HepG2 (cell line): ENCODE results near the gene IQCH. TPM values are rescaled to one million over a fixed set of nuclear protein-coding genes. Genes with fewer than 3 reads are reported as not detected.

Experiments
- ATAC-seq: fragments of 200-7000 bp; cut with Tn5 transposase; 3 replicates; pipeline ENCODE4 v1.9.1; 2020; ENCODE audit warnings: mild to moderate bottlenecking, moderate library complexity
- BruUV-seq: library from RNA; stranded (reverse); fragments of 400-500 nt; replicated peaks from 2 replicates; lab custom pipeline; 2021; lab: Mats Ljungman, UMichigan
- CTCF ChIA-PET: fragments of 300-600 bp; formaldehyde crosslinking; extraction: SDS; loops from one replicate; lab custom pipeline; 2021; ENCODE audit warnings: low total read pairs, inconsistent platforms, low intra/inter-chr PET ratio; lab: Yijun Ruan, JAX
- POLR2A ChIA-PET: fragments of 350-600 bp; sonication (Branson Sonifier 250); formaldehyde crosslinking; loops from one replicate; lab custom pipeline; 2020; ENCODE audit warnings: antibody characterized with exemption, inconsistent platforms; lab: Yijun Ruan, JAX
- DNase-seq: peaks from one replicate; pipeline ENCODE4 v3.0.0-alpha.2; 2015; ENCODE audit warnings: low spot score
- FAIRE-seq: peaks from 3 replicates; lab custom pipeline; 2011; peaks lifted over from hg19 to GRCh38; lab: Jason Lieb, UNC
- H2AFZ ChIP-seq: one replicate; pipeline ENCODE4 v1.6.1; 2011; ENCODE audit warnings: low read length, inconsistent platforms
- H3K27ac ChIP-seq: fragments of 300-600 bp; 3 replicates; pipeline ENCODE4 v1.8.0; 2011; ENCODE audit warnings: mixed run types, mild to moderate bottlenecking, mixed read lengths, low read length, inconsistent platforms; ENCODE audit not compliant: insufficient read depth; ENCODE audit errors: extremely low read length
- H3K27me3 ChIP-seq, 2 experiments: fragments of 200-600 bp in 1 of 2; 2 replicates in 1 of 2; 3 replicates in 1 of 2; pipeline versions ENCODE4 v1.6.0 to v1.8.0; 2011; ENCODE audit warnings: low read length in 2 of 2, mild to moderate bottlenecking in 2 of 2, moderate library complexity in 2 of 2, inconsistent platforms in 1 of 2; ENCODE audit not compliant: insufficient read depth in 2 of 2, control insufficient read depth in 1 of 2
- H3K36me3 ChIP-seq, 2 experiments: fragments of 200-600 bp in 1 of 2; replicated peaks in 1 of 2; 2 replicates in 1 of 2; 3 replicates in 1 of 2; pipeline versions ENCODE4 v1.5.1 to v1.8.0; 2011; ENCODE audit warnings: low read length in 2 of 2, inconsistent platforms in 1 of 2; ENCODE audit not compliant: insufficient read depth in 2 of 2, control insufficient read depth in 1 of 2
- H3K4me1 ChIP-seq: 2 replicates; pipeline ENCODE4 v1.5.1; 2012; ENCODE audit warnings: low read length, inconsistent platforms; ENCODE audit not compliant: insufficient read depth
- H3K4me2 ChIP-seq: 2 replicates; pipeline ENCODE4 v1.6.0; 2011; ENCODE audit warnings: low read depth, low read length, inconsistent platforms
- H3K4me3 ChIP-seq, 3 experiments: fragments of 200-600 bp in 1 of 3; sonication (generic), shearing (Covaris generic) in 1 of 3; replicated peaks in 1 of 3; 2 replicates each; pipeline ENCODE4 v1.5.1; 2011 to 2016; ENCODE audit warnings: low read length in 3 of 3, inconsistent platforms in 2 of 3, low read depth in 2 of 3, mild to moderate bottlenecking in 2 of 3, control low read depth in 1 of 3, mixed read lengths in 1 of 3; ENCODE audit not compliant: insufficient read depth in 1 of 3
- H3K79me2 ChIP-seq: one replicate; pipeline ENCODE4 v1.6.1; 2011; ENCODE audit warnings: low read length, inconsistent platforms; ENCODE audit not compliant: insufficient read depth
- H3K9ac ChIP-seq: 2 replicates; pipeline ENCODE4 v1.6.0; 2011; ENCODE audit warnings: mild to moderate bottlenecking, low read depth, low read length, inconsistent platforms; ENCODE audit not compliant: insufficient read depth
- H3K9me3 ChIP-seq: 2 replicates; pipeline ENCODE4 v1.5.1; 2012; ENCODE audit warnings: mild to moderate bottlenecking, low read length
- H4K20me1 ChIP-seq: 2 replicates; pipeline ENCODE4 v1.6.0; 2011; ENCODE audit warnings: inconsistent platforms, mild to moderate bottlenecking, low read length, moderate library complexity; ENCODE audit not compliant: insufficient read depth
- CEBPB ChIP-seq: IDR thresholded peaks from 2 replicates; pipeline ENCODE4 v1.6.1; 2011; ENCODE audit warnings: low read depth, low read length, improper control_type of control experiment, borderline replicate concordance
- KLF13 ChIP-seq: sonication (generic); formaldehyde crosslinking; IDR thresholded peaks from 2 replicates; pipeline ENCODE4 v1.4.0; 2020; ENCODE audit warnings: mild to moderate bottlenecking, missing genetic modification reagents
- KLF15 ChIP-seq: sonication (generic); formaldehyde crosslinking; IDR thresholded peaks from 2 replicates; pipeline ENCODE4 v1.8.1; 2023; ENCODE audit warnings: borderline replicate concordance, mild to moderate bottlenecking, inconsistent platforms, missing genetic modification reagents, mixed read lengths
- MAFK ChIP-seq, 2 experiments: IDR thresholded peaks in 1 of 2; conservative IDR thresholded peaks in 1 of 2; 2 replicates each; pipeline ENCODE4 v1.6.1; 2011; ENCODE audit warnings: improper control_type of control experiment in 2 of 2, low read length in 2 of 2
- MBD4 ChIP-seq: IDR thresholded peaks from 2 replicates; pipeline ENCODE4 v1.6.1; 2012; ENCODE audit warnings: low read length, inconsistent platforms, borderline replicate concordance
- RFX3 ChIP-seq: IDR thresholded peaks from 2 replicates; pipeline ENCODE4 v1.6.1; 2016; ENCODE audit warnings: missing biosample characterization, missing genetic modification reagents
- SAFB2 ChIP-seq: sonication (generic); formaldehyde crosslinking; IDR thresholded peaks from 2 replicates; pipeline ENCODE4 v1.5.1; 2020; ENCODE audit warnings: missing genetic modification reagents, low read depth, mild to moderate bottlenecking, borderline replicate concordance
- SNAPC5 ChIP-seq: sonication (generic); formaldehyde crosslinking; IDR thresholded peaks from 2 replicates; pipeline ENCODE4 v1.8.1; 2023; ENCODE audit warnings: mild to moderate bottlenecking, missing genetic modification reagents, borderline replicate concordance
- SRSF4 ChIP-seq: fragments of 200-400 bp; formaldehyde crosslinking; IDR thresholded peaks from one replicate; pipeline ENCODE4 v1.6.1; 2018; ENCODE audit warnings: mild to moderate bottlenecking, low read depth, low read length, moderate library complexity; ENCODE audit not compliant: poor library complexity, severe bottlenecking
- TEAD3 ChIP-seq: optimal IDR thresholded peaks from 2 replicates; pipeline ENCODE3; 2016; ENCODE audit warnings: borderline replicate concordance
- WIZ ChIP-seq: sonication (generic); formaldehyde crosslinking; IDR thresholded peaks from 2 replicates; pipeline ENCODE4 v1.5.1; 2020; ENCODE audit warnings: mild to moderate bottlenecking, missing genetic modification reagents
- ZBTB4 ChIP-seq: sonication (generic); formaldehyde crosslinking; IDR thresholded peaks from 2 replicates; pipeline ENCODE4 v1.4.0; 2020; ENCODE audit warnings: missing genetic modification reagents, mild to moderate bottlenecking, borderline replicate concordance
- ZMAT5 ChIP-seq: sonication (generic); formaldehyde crosslinking; IDR thresholded peaks from 2 replicates; pipeline ENCODE4 v1.5.0; 2020; ENCODE audit warnings: mild to moderate bottlenecking, low read depth, missing genetic modification reagents, borderline replicate concordance
- ZNF138 ChIP-seq: sonication (generic); formaldehyde crosslinking; IDR thresholded peaks from 2 replicates; pipeline ENCODE4 v1.5.0; 2020; ENCODE audit warnings: mild to moderate bottlenecking, low read depth, missing genetic modification reagents
- ZNF770 ChIP-seq: sonication (generic); formaldehyde crosslinking; IDR thresholded peaks from 2 replicates; pipeline ENCODE4 v1.5.0; 2020; ENCODE audit warnings: mild to moderate bottlenecking, missing genetic modification reagents
- ZNF841 ChIP-seq: sonication (generic); formaldehyde crosslinking; IDR thresholded peaks from 2 replicates; pipeline ENCODE4 v1.8.1; 2023; ENCODE audit warnings: missing genetic modification reagents, borderline replicate concordance
- WGBS: methylation state at CpG from one replicate; pipeline ENCODE4 v1.1.6; 2017; ENCODE audit warnings: low lambda C conversion rate; 5-methylcytosine and 5-hydroxymethylcytosine counted together
- in situ Hi-C: cut with HindIII; loops from 2 replicates; pipeline ENCODE4 v1.10.0; 2017; ENCODE audit warnings: low pct_unique_long_range_greater_than_20kb; ENCODE audit not compliant: extremely low pct_ligation_motif_present
- intact Hi-C: fragments of 100-400 bp; cut with micrococcal nuclease; formaldehyde crosslinking; loops from one replicate; pipeline ENCODE4 v1.10.0; 2022; ENCODE audit not compliant: unreplicated experiment
- polyA plus RNA-seq, 8 experiments: library from polyadenylated mRNA; depleted of rRNA in 3 of 8; stranded (reverse) in 7 of 8; unstranded in 1 of 8; fragments of >200 nt; fragmentation: Illumina TruSeq in 4 of 8; extraction: Trizol in 4 of 8; gene quantifications; 2 replicates each; pipeline versions ENCODE4 v1.2.1 to v1.2.3, GENCODE V29; 2011 to 2016; ENCODE audit warnings: low read depth in 4 of 8, missing spikeins in 1 of 8, mixed read lengths in 1 of 8; ENCODE audit not compliant: insufficient read depth in 1 of 8
- total RNA-seq, 5 experiments: library from RNA; depleted of rRNA; stranded (reverse); fragments of >200 nt; fragmentation: Illumina TruSeq; extraction: Trizol; gene quantifications; 2 replicates each; pipeline ENCODE4 v1.2.3, GENCODE V29; 2016; ENCODE audit warnings: low read depth in 1 of 5
- TF ChIP-seq, protein P1 (sequence below): IDR thresholded peaks from 2 replicates; pipeline ENCODE4 v1.6.1; 2016; ENCODE audit warnings: mild to moderate bottlenecking, missing biosample characterization, missing genetic modification reagents
- TF ChIP-seq, protein P2 (sequence below): sonication (generic); formaldehyde crosslinking; IDR thresholded peaks from 2 replicates; pipeline ENCODE4 v1.5.0; 2020; ENCODE audit warnings: missing genetic modification reagents

The IQCH gene
- total and polyA plus RNA-seq, 2 of the 13 experiments (the other 11 are each of a cell fraction or from before 2014, with no cell fraction given), result 0.16 to 0.55 TPM

DNA sequence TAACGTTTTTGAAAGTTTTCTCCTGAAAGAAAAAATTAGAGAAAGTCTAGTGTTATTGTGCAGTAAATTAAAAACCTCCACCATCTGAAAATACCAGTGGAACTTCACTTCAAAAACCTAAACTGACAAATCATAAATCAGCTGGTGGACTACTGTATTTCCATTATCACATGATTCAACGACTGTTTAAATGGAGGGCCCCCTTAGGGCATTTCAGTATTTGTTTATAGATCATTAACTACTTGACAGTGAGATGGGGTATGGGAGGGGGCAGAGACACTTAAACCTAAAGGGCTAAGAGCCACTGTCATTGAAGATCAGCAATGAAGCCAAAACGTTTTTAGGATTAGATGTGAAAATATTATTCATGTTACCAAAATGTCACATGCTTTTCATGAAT, 257.6 kb downstream of the IQCH start:
- Histone ChIP-seq H3K9me3 (no peaks in the 10 kb centered on the region), H4K20me1 (no peaks in the 10 kb centered on the region), H3K9ac (no peak overlapping the region), H3K36me3 (peaks cover 2 to 24% of the 10 kb centered on the region in 2 experiments; a peak in 2 of 5 replicates), H2AFZ (no peak overlapping the region), H3K27ac (no peak overlapping the region), H3K27me3 (no peaks in the 10 kb centered on the region), H3K4me2 (no peak overlapping the region), H3K79me2 (no peaks in the 10 kb centered on the region), H3K4me1 (no peaks in the 10 kb centered on the region), H3K4me3 (no peak overlapping the region)
- CTCF ChIA-PET, result no interaction called here
- POLR2A ChIA-PET, result interaction anchor here (1.4 kb wide), 1 partner anchor 8 kb away, joined by 4 read pairs; the partner anchor contains the start of gene C15orf61
- FAIRE-seq (no peak), ATAC-seq (no peak), DNase-seq (no peak)
- BruUV-seq, result no TSS peak
- intact Hi-C loops, result no loop called here
- in situ Hi-C loops, result no loop called here
- 45% methylated on average over 3 of the region's 3 CpGs for WGBS
- TF ChIP-seq ZNF138 (CRISPR knock-in tag) (no peak), MBD4 (no peak), ZMAT5 (no peak), ZNF841 (CRISPR knock-in tag) (no peak), SNAPC5 (CRISPR knock-in tag) (no peak), ZNF770 (CRISPR knock-in tag) (no peak), KLF15 (CRISPR knock-in tag) (no peak), SRSF4 (no peak), SAFB2 (no peak), CEBPB (no peak), RFX3 (CRISPR knock-in tag) (no peak), KLF13 (CRISPR knock-in tag) (no peak), WIZ (no peak), ZBTB4 (CRISPR knock-in tag) (no peak), MAFK (conservative IDR thresholded peaks at IDR 0.05 in 1 of 2, IDR thresholded peaks at IDR 0.05 in 1 of 2; ENCODE audit: low read length in 2 of 2) (no peak), TEAD3 (CRISPR knock-in tag) (no peak)
- TF ChIP-seq, protein P1, sequence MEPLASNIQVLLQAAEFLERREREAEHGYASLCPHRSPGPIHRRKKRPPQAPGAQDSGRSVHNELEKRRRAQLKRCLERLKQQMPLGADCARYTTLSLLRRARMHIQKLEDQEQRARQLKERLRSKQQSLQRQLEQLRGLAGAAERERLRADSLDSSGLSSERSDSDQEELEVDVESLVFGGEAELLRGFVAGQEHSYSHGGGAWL (CRISPR knock-in tag), result no peak
- TF ChIP-seq, protein P2, sequence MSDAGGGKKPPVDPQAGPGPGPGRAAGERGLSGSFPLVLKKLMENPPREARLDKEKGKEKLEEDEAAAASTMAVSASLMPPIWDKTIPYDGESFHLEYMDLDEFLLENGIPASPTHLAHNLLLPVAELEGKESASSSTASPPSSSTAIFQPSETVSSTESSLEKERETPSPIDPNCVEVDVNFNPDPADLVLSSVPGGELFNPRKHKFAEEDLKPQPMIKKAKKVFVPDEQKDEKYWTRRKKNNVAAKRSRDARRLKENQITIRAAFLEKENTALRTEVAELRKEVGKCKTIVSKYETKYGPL, result no peak
